Measurements from ENCODE around the gene HSPA1L.
A peak's percentile ranks its signal among the peaks of the same experiment; 100 is the strongest.

The HSPA1L gene

DNA sequence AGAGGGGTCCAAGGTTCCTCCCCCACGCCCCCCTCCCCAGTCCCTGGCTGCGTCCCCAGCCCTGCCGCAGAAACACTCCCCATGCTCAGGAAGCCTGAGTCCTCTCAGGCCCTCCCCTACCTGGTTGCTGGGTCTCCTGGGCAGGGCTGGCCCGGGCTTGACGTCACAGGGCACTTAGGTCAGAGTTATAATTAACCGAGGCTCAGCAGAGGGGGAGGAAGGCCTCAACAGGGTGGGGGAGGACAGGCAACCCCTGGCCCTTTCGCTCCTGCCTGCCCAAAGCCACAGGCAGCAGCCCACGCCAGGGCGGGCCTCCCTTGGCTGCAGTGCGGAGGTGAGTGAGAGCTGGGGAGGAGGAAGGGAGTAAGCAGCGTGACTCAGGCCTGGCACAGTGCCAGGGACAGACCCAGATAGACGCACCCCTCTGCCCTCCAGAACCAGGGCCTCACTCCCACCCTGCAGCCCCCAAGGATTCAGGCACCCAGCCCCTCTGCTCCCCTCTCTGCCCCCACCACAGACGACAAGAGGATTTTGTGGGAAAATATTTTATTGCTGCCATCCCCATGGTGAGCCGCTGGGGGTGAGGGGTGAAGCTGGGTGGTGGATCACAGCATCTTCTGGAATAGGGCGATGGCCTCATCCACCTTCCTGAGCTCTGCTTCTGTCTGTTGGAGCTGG lies 38.0 kb downstream of the HSPA1L start, which contains the start of gene VWA7 (continued):
- 0 out of 2 replicates have a peak, but pooled peaks have one; percentile 32 for TF ChIP-seq ZNF488 (tag by site-specific recombination; IDR thresholded peaks at IDR 0.05)
- TF ChIP-seq ZNF701 (tag by site-specific recombination; IDR thresholded peaks at IDR 0.05), result no peak
- peak; percentile 63 for TF ChIP-seq ZNF341 (tag by site-specific recombination; IDR thresholded peaks at IDR 0.05; ENCODE audit: low read depth)
- peak; percentile 81 for TF ChIP-seq SP2 (tag by site-specific recombination; IDR thresholded peaks at IDR 0.05)
- TF ChIP-seq ZSCAN4 (tag by site-specific recombination; IDR thresholded peaks at IDR 0.05), result peak; percentile 38; the same call in 1 of the 2 replicates
- TF ChIP-seq REPIN1 (tag by site-specific recombination; IDR thresholded peaks at IDR 0.05; ENCODE audit: low read depth), result no peak
- no peak for TF ChIP-seq ZNF426 (tag by site-specific recombination; IDR thresholded peaks at IDR 0.05)
- TF ChIP-seq HOXC10 (CRISPR knock-in tag; IDR thresholded peaks at IDR 0.05), result no peak
- TF ChIP-seq ZBTB1 (tag by site-specific recombination; IDR thresholded peaks at IDR 0.05), result no peak
- TF ChIP-seq SP3 (tag by site-specific recombination; IDR thresholded peaks at IDR 0.05), result peak; percentile 74
- no peak for TF ChIP-seq ZNF48 (tag by site-specific recombination; IDR thresholded peaks at IDR 0.05)
- no peak for TF ChIP-seq ZFP41 (tag by site-specific recombination; IDR thresholded peaks at IDR 0.05; ENCODE audit: borderline replicate concordance)
- no peak for TF ChIP-seq ZNF555 (tag by site-specific recombination; conservative IDR thresholded peaks at IDR 0.05)
- TF ChIP-seq ZNF121 (tag by site-specific recombination; IDR thresholded peaks at IDR 0.05), result peak; percentile 62
- peak; percentile 98 for TF ChIP-seq EGR2 (tag by site-specific recombination; IDR thresholded peaks at IDR 0.05; ENCODE audit: low read depth)
- TF ChIP-seq, protein P1, sequence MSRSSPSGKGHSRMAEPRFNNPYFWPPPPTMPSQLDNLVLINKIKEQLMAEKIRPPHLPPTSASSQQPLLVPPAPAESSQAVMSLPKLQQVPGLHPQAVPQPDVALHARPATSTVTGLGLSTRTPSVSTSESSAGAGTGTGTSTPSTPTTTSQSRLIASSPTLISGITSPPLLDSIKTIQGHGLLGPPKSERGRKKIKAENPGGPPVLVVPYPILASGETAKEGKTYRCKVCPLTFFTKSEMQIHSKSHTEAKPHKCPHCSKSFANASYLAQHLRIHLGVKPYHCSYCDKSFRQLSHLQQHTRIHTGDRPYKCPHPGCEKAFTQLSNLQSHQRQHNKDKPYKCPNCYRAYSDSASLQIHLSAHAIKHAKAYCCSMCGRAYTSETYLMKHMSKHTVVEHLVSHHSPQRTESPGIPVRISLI (tag by site-specific recombination; IDR thresholded peaks at IDR 0.05), result no peak
- TF ChIP-seq HOXA7 (CRISPR knock-in tag; IDR thresholded peaks at IDR 0.05; ENCODE audit: borderline replicate concordance), result no peak
- peak; percentile 83 for TF ChIP-seq ZNF335 (tag by site-specific recombination; conservative IDR thresholded peaks at IDR 0.05)
- TF ChIP-seq PRDM10 (tag by site-specific recombination; IDR thresholded peaks at IDR 0.05), result peak; percentile 97
- TF ChIP-seq ZNF660 (tag by site-specific recombination; IDR thresholded peaks at IDR 0.05), result peak; percentile 100
- TF ChIP-seq OSR2 (tag by site-specific recombination; IDR thresholded peaks at IDR 0.05), result peak; percentile 29; the same call in 1 of the 2 replicates
- peak; percentile 100 for TF ChIP-seq WT1 (tag by site-specific recombination; IDR thresholded peaks at IDR 0.05)
- TF ChIP-seq ZSCAN30 (tag by site-specific recombination; IDR thresholded peaks at IDR 0.05), result peak; percentile 87
- no peak for TF ChIP-seq ZBTB20 (tag by site-specific recombination; IDR thresholded peaks at IDR 0.05)
- TF ChIP-seq ZBTB10 (tag by site-specific recombination; IDR thresholded peaks at IDR 0.05), result peak; percentile 89
- peak; percentile 70; the same call in 1 of the 2 replicates for TF ChIP-seq ZNF76 (tag by site-specific recombination; IDR thresholded peaks at IDR 0.05; ENCODE audit: borderline replicate concordance, low read depth)
- no peak for TF ChIP-seq ZNF26 (tag by site-specific recombination; IDR thresholded peaks at IDR 0.05)
- peak; percentile 89 for TF ChIP-seq ZFP37 (tag by site-specific recombination; IDR thresholded peaks at IDR 0.05)
- TF ChIP-seq FEZF1 (tag by site-specific recombination; IDR thresholded peaks at IDR 0.05), result peak; percentile 21; the same call in 1 of the 2 replicates
- no peak for TF ChIP-seq ZNF157 (tag by site-specific recombination; IDR thresholded peaks at IDR 0.05)

Data from HEK293 (cell line).